Measurements from ENCODE around the gene CAPNS2. TPM values are rescaled to one million over a fixed set of nuclear protein-coding genes. Genes with fewer than 3 reads are reported as not detected.
"Not testable (repeated sequence)": the region's sequence is repeated elsewhere in the genome, so short reads cannot be mapped to it uniquely, and the experiment has no call there.

The CAPNS2 gene
- total RNA-seq, 2 donors from 2014 or later, result not detected

GRCh38 chr16:55572439-55572838 is 6.0 kb downstream of the CAPNS2 start:
- Mint-ChIP-seq H3K27me3 (ENCODE audit: low read depth) (peaks cover 11% of the 10 kb centered on the region), H3K9me3 (no peaks in the 10 kb centered on the region), H3K36me3 (ENCODE audit: insufficient read depth in 2 of 2) (no peaks in the 10 kb centered on the region), H3K27ac (no peak overlapping the region), H3K4me1 (ENCODE audit: low read depth) (no peaks in the 10 kb centered on the region), H3K4me3 (no peak overlapping the region)
- no peak for ATAC-seq (replicated peaks in 1 of 2)
- no peak for DNase-seq

- ATAC-seq (replicated peaks in 1 of 2), result no peak
- no peak overlapping the region for H3K27ac Mint-ChIP-seq
- H3K4me1 Mint-ChIP-seq (ENCODE audit: low read depth), result no peaks in the 10 kb centered on the region
- no peak for DNase-seq
- no peaks in the 10 kb centered on the region for H3K36me3 Mint-ChIP-seq (ENCODE audit: insufficient read depth in 2 of 2)
- H3K9me3 Mint-ChIP-seq, result no peaks in the 10 kb centered on the region
- no peak overlapping the region for H3K4me3 Mint-ChIP-seq
- H3K27me3 Mint-ChIP-seq (ENCODE audit: low read depth), result peaks cover 11% of the 10 kb centered on the region
Observed at GRCh38 chr16:55574811-55575210, 8.3 kb downstream of the CAPNS2 start.

- Mint-ChIP-seq H3K9me3 (no peaks in the 10 kb centered on the region), H3K36me3 (ENCODE audit: insufficient read depth in 2 of 2) (no peaks in the 10 kb centered on the region), H3K27me3 (ENCODE audit: low read depth) (peaks cover 11% of the 10 kb centered on the region), H3K4me3 (no peak overlapping the region), H3K27ac (no peak overlapping the region), H3K4me1 (ENCODE audit: low read depth) (no peaks in the 10 kb centered on the region)
- DNase-seq, result no peak
- ATAC-seq (replicated peaks in 1 of 2), result no peak
Observed at GRCh38 chr16:55575496-55575895, 9.0 kb downstream of the CAPNS2 start.

- H3K27me3 Mint-ChIP-seq (ENCODE audit: low read depth), result peaks cover 11% of the 10 kb centered on the region
- no peak overlapping the region for H3K4me3 Mint-ChIP-seq
- no peaks in the 10 kb centered on the region for H3K4me1 Mint-ChIP-seq (ENCODE audit: low read depth)
Observed at GRCh38 chr16:55576384-55576783, 9.9 kb downstream of the CAPNS2 start.

GRCh38 chr16:55577887-55578286 is 11.4 kb downstream of the CAPNS2 start:
- DNase-seq (no peak), ATAC-seq (replicated peaks in 1 of 2) (no peak)
- no peak overlapping the region for H3K27ac Mint-ChIP-seq

More at GRCh38 chr16:55576384-55576783, 9.9 kb downstream of the CAPNS2 start:
- ATAC-seq (replicated peaks in 1 of 2) (no peak), DNase-seq (no peak)
- Mint-ChIP-seq H3K27ac (no peak overlapping the region), H3K36me3 (ENCODE audit: insufficient read depth in 2 of 2) (no peaks in the 10 kb centered on the region), H3K9me3 (no peaks in the 10 kb centered on the region)

GRCh38 chr16:55585631-55586030 is 19.1 kb downstream of the CAPNS2 start:
- Mint-ChIP-seq H3K27ac (no peak overlapping the region), H3K4me1 (ENCODE audit: low read depth) (no peaks in the 10 kb centered on the region), H3K9me3 (no peaks in the 10 kb centered on the region), H3K36me3 (ENCODE audit: insufficient read depth in 2 of 2) (no peaks in the 10 kb centered on the region), H3K4me3 (no peak overlapping the region), H3K27me3 (ENCODE audit: low read depth) (peaks cover 7% of the 10 kb centered on the region)
- no peak for DNase-seq
- no peak for ATAC-seq (replicated peaks in 1 of 2)

More at GRCh38 chr16:55577887-55578286, 11.4 kb downstream of the CAPNS2 start:
- Mint-ChIP-seq H3K36me3 (ENCODE audit: insufficient read depth in 2 of 2) (no peaks in the 10 kb centered on the region), H3K27me3 (ENCODE audit: low read depth) (peaks cover 10% of the 10 kb centered on the region), H3K4me1 (ENCODE audit: low read depth) (no peaks in the 10 kb centered on the region), H3K9me3 (no peaks in the 10 kb centered on the region), H3K4me3 (no peak overlapping the region)

GRCh38 chr16:55588799-55589198 is 22.3 kb downstream of the CAPNS2 start:
- Mint-ChIP-seq H3K4me3 (no peak overlapping the region), H3K27ac (no peak overlapping the region), H3K4me1 (ENCODE audit: low read depth) (no peaks in the 10 kb centered on the region), H3K27me3 (ENCODE audit: low read depth) (peaks cover 13% of the 10 kb centered on the region), H3K9me3 (no peaks in the 10 kb centered on the region), H3K36me3 (ENCODE audit: insufficient read depth in 2 of 2) (no peaks in the 10 kb centered on the region)
- DNase-seq (no peak), ATAC-seq (replicated peaks in 1 of 2) (no peak)

GRCh38 chr16:55592306-55592705 is 25.8 kb downstream of the CAPNS2 start:
- no peak overlapping the region for H3K4me3 Mint-ChIP-seq
- DNase-seq, result no peak
- peaks cover 24% of the 10 kb centered on the region for H3K27me3 Mint-ChIP-seq (ENCODE audit: low read depth)
- no peaks in the 10 kb centered on the region for H3K36me3 Mint-ChIP-seq (ENCODE audit: insufficient read depth in 2 of 2)
- no peaks in the 10 kb centered on the region for H3K4me1 Mint-ChIP-seq (ENCODE audit: low read depth)
- H3K27ac Mint-ChIP-seq, result no peak overlapping the region
- ATAC-seq (replicated peaks in 1 of 2), result no peak
- no peaks in the 10 kb centered on the region for H3K9me3 Mint-ChIP-seq

- H3K9me3 Mint-ChIP-seq, result peaks cover 0 to 2% of the 10 kb centered on the region in 2 donors
- no peak overlapping the region for H3K27ac Mint-ChIP-seq
- no peak overlapping the region for H3K4me3 Mint-ChIP-seq
- H3K27me3 Mint-ChIP-seq (ENCODE audit: low read depth), result peaks cover 18% of the 10 kb centered on the region
- no peak for ATAC-seq (replicated peaks in 1 of 2)
- H3K36me3 Mint-ChIP-seq (ENCODE audit: insufficient read depth in 2 of 2), result no peaks in the 10 kb centered on the region
- H3K4me1 Mint-ChIP-seq (ENCODE audit: low read depth), result no peaks in the 10 kb centered on the region
- DNase-seq, result no peak
Observed at GRCh38 chr16:55597928-55598327, 31.4 kb downstream of the CAPNS2 start.

GRCh38 chr16:55605754-55606336 is 39.4 kb downstream of the CAPNS2 start:
- H3K27ac Mint-ChIP-seq, result no peak overlapping the region
- H3K9me3 Mint-ChIP-seq, result peaks cover 2 to 4% of the 10 kb centered on the region in 2 donors
- H3K4me3 Mint-ChIP-seq, result no peak overlapping the region
- no peaks in the 10 kb centered on the region for H3K36me3 Mint-ChIP-seq (ENCODE audit: insufficient read depth in 2 of 2)
- ATAC-seq (replicated peaks in 1 of 2) (no peak), DNase-seq (no peak)
- H3K4me1 Mint-ChIP-seq (ENCODE audit: low read depth), result no peaks in the 10 kb centered on the region
- H3K27me3 Mint-ChIP-seq (ENCODE audit: low read depth), result no peaks in the 10 kb centered on the region

- H3K4me1 Mint-ChIP-seq (ENCODE audit: low read depth), result no peaks in the 10 kb centered on the region
- no peaks in the 10 kb centered on the region for H3K36me3 Mint-ChIP-seq (ENCODE audit: insufficient read depth in 2 of 2)
- no peak overlapping the region for H3K27ac Mint-ChIP-seq
- H3K27me3 Mint-ChIP-seq (ENCODE audit: low read depth), result peaks cover 12% of the 10 kb centered on the region
- ATAC-seq (replicated peaks in 1 of 2), result no peak
- no peak for DNase-seq
- peaks cover 3 to 7% of the 10 kb centered on the region in 2 donors for H3K9me3 Mint-ChIP-seq
- H3K4me3 Mint-ChIP-seq, result no peak overlapping the region
Observed at GRCh38 chr16:55613613-55614335, 47.3 kb downstream of the CAPNS2 start.

GRCh38 chr16:55615071-55615470 is 48.6 kb downstream of the CAPNS2 start:
- Mint-ChIP-seq H3K4me3 (no peak overlapping the region), H3K27ac (no peak overlapping the region), H3K36me3 (ENCODE audit: insufficient read depth in 2 of 2) (no peaks in the 10 kb centered on the region), H3K9me3 (peaks cover 3 to 7% of the 10 kb centered on the region in 2 donors), H3K27me3 (ENCODE audit: low read depth) (peaks cover 12% of the 10 kb centered on the region), H3K4me1 (ENCODE audit: low read depth) (no peaks in the 10 kb centered on the region)
- DNase-seq, result no peak
- no peak for ATAC-seq (replicated peaks in 1 of 2)

GRCh38 chr16:55615670-55616069 is 49.2 kb downstream of the CAPNS2 start:
- ATAC-seq (replicated peaks in 1 of 2); H3K9me3 Mint-ChIP-seq; H3K4me3 Mint-ChIP-seq; H3K4me1 Mint-ChIP-seq (ENCODE audit: low read depth); H3K36me3 Mint-ChIP-seq (ENCODE audit: insufficient read depth in 2 of 2); DNase-seq; H3K27ac Mint-ChIP-seq: not testable (repeated sequence)
- H3K27me3 Mint-ChIP-seq (ENCODE audit: low read depth), result peaks cover 12% of the 10 kb centered on the region
